ENCODE data around the gene EGR4. TPM values are rescaled to one million over a fixed set of nuclear protein-coding genes. Genes with fewer than 3 reads are reported as not detected.

Gene EGR4
- total RNA-seq, 1 donor from 2014 or later, result not detected

- Histone ChIP-seq H3K9me3 (no peaks in the 10 kb centered on the region), H3K27ac (no peak overlapping the region), H3K4me1 (peaks cover 19% of the 10 kb centered on the region), H3K36me3 (no peaks in the 10 kb centered on the region), H3K4me3 (no peak overlapping the region), H3K27me3 (peaks cover 20% of the 10 kb centered on the region)
- intact Hi-C loops (cut with DNase I), result no loop called here
- DNase-seq (ENCODE audit: extremely low spot score in 2 of 2), result no peak
- no peak for TF ChIP-seq POLR2A (IDR thresholded peaks at IDR 0.05)
These were observed 2.5 kb upstream of the EGR4 start for GRCh38 chr2:73295751-73296400.

- TF ChIP-seq POLR2AphosphoS5 (IDR thresholded peaks at IDR 0.05; ENCODE audit: insufficient read depth in 1 of 2, low read depth in 1 of 2) (no peak), POLR2A (IDR thresholded peaks at IDR 0.05) (no peak), CTCF (IDR thresholded peaks at IDR 0.05) (no peak)
- peaks cover 20% of the 10 kb centered on the region for H3K27me3 ChIP-seq
- peaks cover 20% of the 10 kb centered on the region for H3K4me1 ChIP-seq
These were observed 891 bp upstream of the EGR4 start for GRCh38 chr2:73294239-73294638.

GRCh38 chr2:73292906-73293533 lies 328 bp downstream of the EGR4 start:
- Histone ChIP-seq H3K36me3 (no peaks in the 10 kb centered on the region), H3K9me3 (no peaks in the 10 kb centered on the region), H3K4me3 (peak overlapping the region; percentile 20 to 37), H3K27ac (no peak overlapping the region), H3K4me1 (peaks cover 20% of the 10 kb centered on the region), H3K27me3 (peaks cover 20% of the 10 kb centered on the region)
- DNase-seq (ENCODE audit: extremely low spot score in 2 of 2), result no peak
- TF ChIP-seq POLR2A (IDR thresholded peaks at IDR 0.05) (no peak), CTCF (IDR thresholded peaks at IDR 0.05) (no peak), POLR2AphosphoS5 (IDR thresholded peaks at IDR 0.05; ENCODE audit: insufficient read depth in 1 of 2, low read depth in 1 of 2) (no peak)
- intact Hi-C loops (cut with DNase I), result no loop called here

More at GRCh38 chr2:73294239-73294638, 891 bp upstream of the EGR4 start:
- intact Hi-C loops (cut with DNase I), result no loop called here
- Histone ChIP-seq H3K4me3 (no peak overlapping the region), H3K27ac (no peak overlapping the region), H3K9me3 (no peaks in the 10 kb centered on the region), H3K36me3 (no peaks in the 10 kb centered on the region)
- DNase-seq (ENCODE audit: extremely low spot score in 2 of 2), result no peak

- intact Hi-C loops (cut with DNase I), result no loop called here
- no peak overlapping the region for H3K27ac ChIP-seq
- no peak overlapping the region for H3K4me3 ChIP-seq
- TF ChIP-seq POLR2A (IDR thresholded peaks at IDR 0.05), result no peak
- no peak for TF ChIP-seq CTCF (IDR thresholded peaks at IDR 0.05)
- TF ChIP-seq POLR2AphosphoS5 (IDR thresholded peaks at IDR 0.05; ENCODE audit: insufficient read depth in 1 of 2, low read depth in 1 of 2), result no peak
- peaks cover 20% of the 10 kb centered on the region for H3K27me3 ChIP-seq
- no peaks in the 10 kb centered on the region for H3K36me3 ChIP-seq
- H3K9me3 ChIP-seq, result no peaks in the 10 kb centered on the region
- H3K4me1 ChIP-seq, result peaks cover 20% of the 10 kb centered on the region
- DNase-seq (ENCODE audit: extremely low spot score in 2 of 2), result no peak
These were observed 937 bp downstream of the EGR4 start for GRCh38 chr2:73292316-73292905.

- peaks cover 20% of the 10 kb centered on the region for H3K27me3 ChIP-seq
- no peak for TF ChIP-seq POLR2A (IDR thresholded peaks at IDR 0.05)
- no peak for TF ChIP-seq POLR2AphosphoS5 (IDR thresholded peaks at IDR 0.05; ENCODE audit: insufficient read depth in 1 of 2, low read depth in 1 of 2)
- TF ChIP-seq CTCF (IDR thresholded peaks at IDR 0.05), result no peak
- peaks cover 20% of the 10 kb centered on the region for H3K4me1 ChIP-seq
- no peaks in the 10 kb centered on the region for H3K9me3 ChIP-seq
- DNase-seq (ENCODE audit: extremely low spot score in 2 of 2), result no peak
- H3K27ac ChIP-seq, result no peak overlapping the region
- peak overlapping the region in 1 of 2 donors; percentile 24 for H3K4me3 ChIP-seq
- H3K36me3 ChIP-seq, result no peaks in the 10 kb centered on the region
- intact Hi-C loops (cut with DNase I), result no loop called here
These were observed 1.7 kb downstream of the EGR4 start for GRCh38 chr2:73291461-73292315.
